ENCODE measurements around the gene PRKG1. TPM values are rescaled to one million over a fixed set of nuclear protein-coding genes. Genes with fewer than 3 reads are reported as not detected.
"Not testable (repeated sequence)": the region's sequence is repeated elsewhere in the genome, so short reads cannot be mapped to it uniquely, and the experiment has no call there.

Gene PRKG1
- total RNA-seq, 1 donor from 2014 or later: 0.17 TPM

DNA sequence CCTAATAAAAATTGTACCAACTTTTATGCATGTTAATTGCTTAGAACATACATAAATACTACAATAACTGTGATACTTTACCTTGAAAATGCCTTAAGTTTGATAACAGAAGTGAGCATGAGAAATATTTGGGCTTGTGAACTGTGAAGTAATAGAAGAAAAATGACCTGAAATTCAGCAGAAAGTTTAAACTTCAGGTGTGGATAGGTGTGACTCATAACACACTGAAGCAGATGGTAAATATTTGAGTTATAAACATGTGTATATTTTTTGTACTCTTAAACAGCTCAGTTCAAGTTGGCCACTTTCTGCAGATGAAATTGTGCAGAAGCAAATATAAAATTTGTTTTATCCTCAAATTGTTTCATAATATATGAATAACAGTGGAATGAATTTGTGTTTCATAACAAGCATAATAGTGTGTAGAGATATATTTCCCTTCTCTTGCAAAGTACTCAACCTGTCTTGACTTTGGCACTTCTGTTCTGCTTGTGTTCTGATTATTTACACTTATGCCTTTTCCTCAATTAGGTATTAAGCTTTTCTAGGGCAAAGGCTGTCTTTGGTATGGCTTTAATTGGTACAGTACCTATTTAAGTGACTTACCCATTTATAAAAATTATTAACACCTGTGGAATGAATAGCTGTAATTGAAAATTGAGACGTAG is 122.4 kb downstream of the PRKG1 start:
- TF ChIP-seq, protein P1, sequence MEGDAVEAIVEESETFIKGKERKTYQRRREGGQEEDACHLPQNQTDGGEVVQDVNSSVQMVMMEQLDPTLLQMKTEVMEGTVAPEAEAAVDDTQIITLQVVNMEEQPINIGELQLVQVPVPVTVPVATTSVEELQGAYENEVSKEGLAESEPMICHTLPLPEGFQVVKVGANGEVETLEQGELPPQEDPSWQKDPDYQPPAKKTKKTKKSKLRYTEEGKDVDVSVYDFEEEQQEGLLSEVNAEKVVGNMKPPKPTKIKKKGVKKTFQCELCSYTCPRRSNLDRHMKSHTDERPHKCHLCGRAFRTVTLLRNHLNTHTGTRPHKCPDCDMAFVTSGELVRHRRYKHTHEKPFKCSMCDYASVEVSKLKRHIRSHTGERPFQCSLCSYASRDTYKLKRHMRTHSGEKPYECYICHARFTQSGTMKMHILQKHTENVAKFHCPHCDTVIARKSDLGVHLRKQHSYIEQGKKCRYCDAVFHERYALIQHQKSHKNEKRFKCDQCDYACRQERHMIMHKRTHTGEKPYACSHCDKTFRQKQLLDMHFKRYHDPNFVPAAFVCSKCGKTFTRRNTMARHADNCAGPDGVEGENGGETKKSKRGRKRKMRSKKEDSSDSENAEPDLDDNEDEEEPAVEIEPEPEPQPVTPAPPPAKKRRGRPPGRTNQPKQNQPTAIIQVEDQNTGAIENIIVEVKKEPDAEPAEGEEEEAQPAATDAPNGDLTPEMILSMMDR (conservative IDR thresholded peaks at IDR 0.05; ENCODE audit: low read depth, low read length): no peak
- H3K4me3 ChIP-seq (ENCODE audit: low read depth, low read length): no peak overlapping the region
- DNase-seq (ENCODE audit: low read depth): no peak

DNA sequence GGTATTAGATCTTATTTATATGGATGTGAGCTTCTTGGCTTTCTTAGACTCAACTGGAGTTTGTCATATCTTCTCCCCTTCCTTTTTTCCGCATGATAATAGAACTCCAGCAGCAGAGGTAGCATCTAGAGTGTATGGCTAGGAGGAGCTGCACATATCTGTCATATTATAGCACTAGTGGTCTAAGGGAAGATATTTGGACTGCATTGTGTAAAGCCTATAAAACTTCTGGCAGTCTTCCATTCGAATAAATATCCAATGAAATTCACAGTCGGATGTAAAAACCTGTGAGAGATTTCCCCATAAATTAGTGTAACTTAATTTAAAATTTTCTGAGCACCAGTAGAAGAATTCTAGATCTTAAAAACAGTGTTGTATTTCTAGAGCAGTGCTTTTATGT is 123.9 kb downstream of the PRKG1 start:
- no peak for DNase-seq (ENCODE audit: low read depth)
- TF ChIP-seq, protein P1 (conservative IDR thresholded peaks at IDR 0.05; ENCODE audit: low read depth, low read length): no peak
- H3K4me3 ChIP-seq (ENCODE audit: low read depth, low read length): no peak overlapping the region

DNA sequence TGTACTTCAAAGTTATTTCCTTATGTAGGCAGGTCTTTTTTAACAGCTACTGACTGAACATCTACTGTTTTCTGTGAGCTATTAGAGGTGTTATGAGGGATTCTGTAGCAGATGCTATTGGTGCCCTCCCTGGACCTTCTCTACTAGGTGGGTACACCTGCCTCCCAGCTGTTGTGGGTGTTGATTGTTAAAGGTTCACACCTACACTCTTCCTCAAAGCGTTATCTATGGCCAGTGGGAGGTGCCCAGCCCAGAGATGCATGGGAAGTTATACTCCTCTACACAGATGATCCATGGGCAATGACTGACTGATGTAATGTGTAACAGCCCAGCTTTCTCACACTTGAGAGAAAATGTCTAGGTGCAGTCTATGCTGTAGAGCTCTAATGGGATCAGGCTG is 127.7 kb downstream of the PRKG1 start:
- TF ChIP-seq, protein P1 (conservative IDR thresholded peaks at IDR 0.05; ENCODE audit: low read depth, low read length): no peak
- H3K4me3 ChIP-seq (ENCODE audit: low read depth, low read length): no peak overlapping the region
- DNase-seq (ENCODE audit: low read depth): no peak

DNA sequence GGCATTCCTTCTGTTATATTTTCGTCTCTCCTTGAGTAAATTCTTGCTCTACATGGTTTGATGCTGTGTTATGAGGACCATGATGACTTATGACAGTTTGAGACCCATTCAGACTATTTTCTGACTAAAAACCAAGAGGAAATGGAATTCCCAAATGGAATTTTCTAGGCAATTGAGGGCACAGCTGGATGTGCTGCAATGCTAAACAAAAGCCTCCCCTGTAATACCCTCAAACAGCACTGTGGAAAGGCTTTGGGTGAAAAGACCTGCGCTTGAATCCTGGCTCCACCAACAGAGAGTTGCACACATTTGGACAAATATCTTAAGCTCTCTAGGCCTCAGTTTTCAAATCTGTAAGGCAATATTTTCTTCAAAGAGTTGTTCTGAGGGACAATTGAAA is 129.1 kb downstream of the PRKG1 start:
- H3K4me3 ChIP-seq (ENCODE audit: low read depth, low read length): no peak overlapping the region
- no peak for DNase-seq (ENCODE audit: low read depth)
- TF ChIP-seq, protein P1 (conservative IDR thresholded peaks at IDR 0.05; ENCODE audit: low read depth, low read length): no peak

DNA sequence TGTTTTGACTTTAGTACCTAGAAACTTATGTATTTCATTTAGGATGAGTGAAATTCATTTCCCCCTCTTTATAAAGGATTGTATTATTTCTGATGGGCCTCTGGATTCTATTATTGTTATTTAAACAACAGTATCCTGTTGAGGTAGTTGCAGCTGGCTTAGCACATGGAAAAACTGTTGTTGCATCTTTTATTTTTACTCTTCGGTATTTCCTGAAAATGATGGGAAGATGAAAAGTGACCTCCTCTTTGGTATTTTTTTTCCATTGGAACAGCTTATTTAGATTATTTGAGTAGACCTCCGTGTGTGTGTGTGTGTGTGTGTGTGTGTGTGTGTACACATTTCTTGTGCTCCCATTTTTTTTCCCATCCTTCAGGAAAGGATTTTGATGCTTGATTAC is 129.8 kb downstream of the PRKG1 start:
- TF ChIP-seq, protein P1 (conservative IDR thresholded peaks at IDR 0.05; ENCODE audit: low read depth, low read length): no peak
- no peak overlapping the region for H3K4me3 ChIP-seq (ENCODE audit: low read depth, low read length)

DNA sequence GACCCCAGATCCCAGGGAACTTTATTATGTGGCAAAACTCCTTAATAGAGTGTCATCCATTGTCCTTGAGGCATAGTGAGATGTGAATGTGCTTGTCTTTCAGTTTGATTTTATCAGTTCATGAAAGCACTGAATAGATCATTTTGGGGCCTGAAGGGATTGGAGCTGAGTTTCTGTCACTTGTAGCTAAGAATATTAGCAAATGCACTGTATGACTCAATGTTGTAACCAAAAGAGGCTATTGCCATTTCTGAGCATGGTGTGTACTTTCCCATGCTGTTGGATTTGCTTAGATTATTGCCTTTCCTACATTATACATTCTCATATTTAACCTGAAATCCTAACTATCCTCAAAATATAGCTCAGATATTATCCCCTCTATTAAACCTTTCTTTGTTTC is 130.4 kb downstream of the PRKG1 start:
- no peak for DNase-seq (ENCODE audit: low read depth)
- H3K4me3 ChIP-seq (ENCODE audit: low read depth, low read length): no peak overlapping the region
- TF ChIP-seq, protein P1 (conservative IDR thresholded peaks at IDR 0.05; ENCODE audit: low read depth, low read length): no peak

More for the DNA sequence above, 129.8 kb downstream of the PRKG1 start:
- DNase-seq (ENCODE audit: low read depth): no peak

DNA sequence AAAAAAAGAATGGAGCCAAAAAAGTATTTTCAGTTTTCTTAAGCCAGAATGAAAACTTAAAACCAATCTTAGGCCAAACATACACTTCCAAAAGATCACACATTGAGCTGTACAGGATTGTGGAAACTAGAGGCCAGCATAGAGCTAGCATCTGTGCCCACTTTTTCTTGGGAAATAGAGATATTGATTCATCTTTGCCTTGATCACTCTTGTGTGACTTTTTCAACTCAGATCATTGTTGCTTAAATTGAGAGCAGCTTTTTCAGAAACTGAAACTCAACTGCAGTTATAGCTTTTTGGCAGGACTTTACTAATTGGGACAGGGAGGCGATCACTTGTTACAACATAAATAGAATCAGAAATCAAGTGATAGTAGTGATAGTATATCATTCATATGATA is 132.2 kb downstream of the PRKG1 start:
- H3K4me3 ChIP-seq (ENCODE audit: low read depth, low read length): no peak overlapping the region
- DNase-seq (ENCODE audit: low read depth): no peak
- TF ChIP-seq, protein P1 (conservative IDR thresholded peaks at IDR 0.05; ENCODE audit: low read depth, low read length): no peak

DNA sequence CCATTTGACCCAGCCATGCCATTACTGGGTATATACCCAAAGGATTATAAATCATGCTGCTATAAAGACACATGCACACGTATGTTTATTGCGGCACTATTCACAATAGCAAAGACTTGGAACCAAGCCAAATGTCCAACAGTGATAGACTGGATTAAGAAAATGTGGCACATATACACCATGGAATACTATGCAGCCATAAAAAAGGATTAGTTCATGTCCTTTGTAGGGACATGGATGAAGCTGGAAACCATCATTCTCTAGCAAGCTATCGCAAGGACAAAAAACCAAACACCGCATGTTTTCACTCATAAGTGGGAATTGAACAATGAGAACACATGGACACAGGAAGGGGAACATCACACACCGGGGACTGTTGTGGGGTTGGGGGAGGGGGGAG is 138.7 kb downstream of the PRKG1 start:
- DNase-seq (ENCODE audit: low read depth); H3K4me3 ChIP-seq (ENCODE audit: low read depth, low read length): not testable (repeated sequence)

Measured in epithelial cell of proximal tubule (primary cell).